ENCODE measurements around the gene PLEKHN1. TPM values are rescaled to one million over a fixed set of nuclear protein-coding genes. Genes with fewer than 3 reads are reported as not detected.

PLEKHN1 gene
- total RNA-seq, 1 donor from 2014 or later = 15.2 TPM

DNA sequence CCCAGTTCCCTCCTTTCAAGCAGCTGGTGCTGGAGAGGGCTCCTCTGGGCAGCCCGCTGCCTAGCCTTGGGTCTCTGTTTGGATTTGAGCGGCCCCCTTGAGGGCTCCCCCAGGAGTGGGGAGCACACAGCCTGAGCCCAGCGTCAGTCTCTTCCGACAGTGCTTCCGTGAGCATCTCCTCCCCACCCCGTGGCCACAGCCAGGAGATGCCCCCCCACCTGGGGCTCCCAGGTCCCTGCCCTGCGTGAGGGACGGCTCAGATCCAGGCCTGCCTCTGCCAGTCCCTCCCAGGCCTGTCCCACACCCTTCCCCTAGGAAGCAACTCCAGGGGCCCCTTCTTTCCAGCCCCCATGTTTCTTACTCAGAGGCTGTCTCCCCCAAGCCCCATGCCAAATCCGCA lies 39.0 kb upstream of the PLEKHN1 start:
- intact Hi-C loops (cut with DNase I) = no loop called here
- Histone ChIP-seq H3K4me1 (peaks cover 26% of the 10 kb centered on the region), H3K9me3 (no peaks in the 10 kb centered on the region), H3K36me3 (no peaks in the 10 kb centered on the region), H3K27me3 (peaks cover 4% of the 10 kb centered on the region), H3K27ac (no peak overlapping the region), H3K4me3 (no peak overlapping the region)
- TF ChIP-seq, protein P1, sequence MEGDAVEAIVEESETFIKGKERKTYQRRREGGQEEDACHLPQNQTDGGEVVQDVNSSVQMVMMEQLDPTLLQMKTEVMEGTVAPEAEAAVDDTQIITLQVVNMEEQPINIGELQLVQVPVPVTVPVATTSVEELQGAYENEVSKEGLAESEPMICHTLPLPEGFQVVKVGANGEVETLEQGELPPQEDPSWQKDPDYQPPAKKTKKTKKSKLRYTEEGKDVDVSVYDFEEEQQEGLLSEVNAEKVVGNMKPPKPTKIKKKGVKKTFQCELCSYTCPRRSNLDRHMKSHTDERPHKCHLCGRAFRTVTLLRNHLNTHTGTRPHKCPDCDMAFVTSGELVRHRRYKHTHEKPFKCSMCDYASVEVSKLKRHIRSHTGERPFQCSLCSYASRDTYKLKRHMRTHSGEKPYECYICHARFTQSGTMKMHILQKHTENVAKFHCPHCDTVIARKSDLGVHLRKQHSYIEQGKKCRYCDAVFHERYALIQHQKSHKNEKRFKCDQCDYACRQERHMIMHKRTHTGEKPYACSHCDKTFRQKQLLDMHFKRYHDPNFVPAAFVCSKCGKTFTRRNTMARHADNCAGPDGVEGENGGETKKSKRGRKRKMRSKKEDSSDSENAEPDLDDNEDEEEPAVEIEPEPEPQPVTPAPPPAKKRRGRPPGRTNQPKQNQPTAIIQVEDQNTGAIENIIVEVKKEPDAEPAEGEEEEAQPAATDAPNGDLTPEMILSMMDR (IDR thresholded peaks at IDR 0.05) = no peak
- TF ChIP-seq POLR2A (IDR thresholded peaks at IDR 0.05) = no peak
- DNase-seq (ENCODE audit: extremely low spot score in 2 of 2) = no peak

DNA sequence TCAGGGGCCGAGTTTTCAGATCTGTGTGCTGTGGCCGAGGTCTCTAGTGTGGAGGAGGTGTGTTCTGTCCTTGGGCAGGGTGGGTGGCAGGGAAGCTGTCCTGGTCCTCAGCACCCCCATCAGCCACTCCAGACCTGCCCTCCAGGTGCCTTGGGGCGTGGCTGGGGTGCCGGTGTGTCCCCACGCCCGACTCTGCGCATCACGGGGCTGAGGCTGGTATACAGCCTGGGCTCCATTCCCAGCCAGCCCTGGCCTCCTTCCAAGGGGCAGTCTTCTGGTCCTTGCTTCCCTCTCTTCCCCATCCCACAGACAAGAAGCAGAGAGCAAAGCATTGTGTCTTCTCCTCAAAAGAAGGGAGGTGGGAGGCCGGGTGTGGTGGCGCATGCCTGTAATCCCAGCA lies 38.5 kb upstream of the PLEKHN1 start:
- intact Hi-C loops (cut with DNase I) = no loop called here
- Histone ChIP-seq H3K27me3 (peaks cover 4% of the 10 kb centered on the region), H3K36me3 (no peaks in the 10 kb centered on the region), H3K27ac (no peak overlapping the region), H3K4me1 (peaks cover 24% of the 10 kb centered on the region), H3K9me3 (no peaks in the 10 kb centered on the region), H3K4me3 (no peak overlapping the region)
- DNase-seq (ENCODE audit: extremely low spot score in 2 of 2) = no peak
- TF ChIP-seq, protein P1 (IDR thresholded peaks at IDR 0.05) = no peak
- TF ChIP-seq POLR2AphosphoS5 (IDR thresholded peaks at IDR 0.05; ENCODE audit: insufficient read depth in 1 of 2, low read depth in 1 of 2) (no peak), POLR2A (IDR thresholded peaks at IDR 0.05) (no peak)

- Histone ChIP-seq H3K9me3 (no peaks in the 10 kb centered on the region), H3K36me3 (no peaks in the 10 kb centered on the region), H3K27me3 (peaks cover 4% of the 10 kb centered on the region), H3K4me1 (peaks cover 16% of the 10 kb centered on the region), H3K27ac (no peak overlapping the region), H3K4me3 (no peak overlapping the region)
- DNase-seq (ENCODE audit: extremely low spot score in 2 of 2) = no peak
- TF ChIP-seq POLR2A (IDR thresholded peaks at IDR 0.05) = no peak
- intact Hi-C loops (cut with DNase I) = no loop called here
Measured at GRCh38 chr1:928825-929661, 37.2 kb upstream of the PLEKHN1 start.

- intact Hi-C loops (cut with DNase I) = no loop called here
- H3K4me3 ChIP-seq = no peak overlapping the region
- peaks cover 12% of the 10 kb centered on the region for H3K4me1 ChIP-seq
- no peaks in the 10 kb centered on the region for H3K36me3 ChIP-seq
- TF ChIP-seq POLR2AphosphoS5 (IDR thresholded peaks at IDR 0.05; ENCODE audit: insufficient read depth in 1 of 2, low read depth in 1 of 2) (no peak), POLR2A (IDR thresholded peaks at IDR 0.05) (no peak)
- TF ChIP-seq, protein P1 (IDR thresholded peaks at IDR 0.05) = no peak
- H3K9me3 ChIP-seq = no peaks in the 10 kb centered on the region
- no peak for DNase-seq (ENCODE audit: extremely low spot score in 2 of 2)
- H3K27me3 ChIP-seq = peaks cover 4% of the 10 kb centered on the region
- no peak overlapping the region for H3K27ac ChIP-seq
Measured at GRCh38 chr1:929712-930632, 36.3 kb upstream of the PLEKHN1 start.

- TF ChIP-seq POLR2AphosphoS5 (IDR thresholded peaks at IDR 0.05; ENCODE audit: insufficient read depth in 1 of 2, low read depth in 1 of 2) (no peak), POLR2A (IDR thresholded peaks at IDR 0.05) (no peak)
- TF ChIP-seq, protein P1 (IDR thresholded peaks at IDR 0.05) = no peak
- no peak overlapping the region for H3K27ac ChIP-seq
- H3K27me3 ChIP-seq = peaks cover 3% of the 10 kb centered on the region
- H3K4me1 ChIP-seq = peaks cover 12% of the 10 kb centered on the region
- intact Hi-C loops (cut with DNase I) = no loop called here
- DNase-seq (ENCODE audit: extremely low spot score in 2 of 2) = no peak
- H3K36me3 ChIP-seq = no peaks in the 10 kb centered on the region
- no peaks in the 10 kb centered on the region for H3K9me3 ChIP-seq
- no peak overlapping the region for H3K4me3 ChIP-seq
Measured at GRCh38 chr1:930633-931138, 35.6 kb upstream of the PLEKHN1 start.

Data from vagina (tissue), 2 donors.